ENCODE data around the gene SEMA7A. TPM values are rescaled to one million over a fixed set of nuclear protein-coding genes. Genes with fewer than 3 reads are reported as not detected.
"Not testable (repeated sequence)": the region's sequence is repeated elsewhere in the genome, so short reads cannot be mapped to it uniquely, and the experiment has no call there.

The SEMA7A gene
- total and polyA plus RNA-seq, 9 of the 15 experiments (the other 6 are each of a cell fraction or from before 2014, with no cell fraction given): 0.04 to 8.2 (median 5.4) TPM; not detected in 1

GRCh38 chr15:74460298-74460697 lies 26.5 kb upstream of the SEMA7A start (continued):
- TF ChIP-seq FOXP4 (CRISPR knock-in tag; IDR thresholded peaks at IDR 0.05; ENCODE audit: borderline replicate concordance) (no peak), PBX2 (CRISPR knock-in tag; IDR thresholded peaks at IDR 0.05; ENCODE audit: low read depth) (no peak), PBX2 (tag; conservative IDR thresholded peaks at IDR 0.05; ENCODE audit: low read depth) (0 out of 2 replicates have a peak, but pooled peaks have one; percentile 21)

GRCh38 chr15:74459798-74460197 lies 26.0 kb upstream of the SEMA7A start:
- POLR2A ChIA-PET; H3K9ac ChIP-seq (ENCODE audit: insufficient read depth in 1 of 2, low read depth in 2 of 2, low read length in 2 of 2); H3K9me1 ChIP-seq (ENCODE audit: control insufficient read depth, insufficient read depth, low read length); H2AFZ ChIP-seq (ENCODE audit: low read depth, low read length); FAIRE-seq; ATAC-seq; H3K27me3 ChIP-seq (ENCODE audit: control insufficient read depth in 2 of 2, insufficient read depth in 2 of 2, low read length in 2 of 2); in situ Hi-C loops (cut with MboI); H4K20me1 ChIP-seq (replicated peaks; ENCODE audit: control insufficient read depth, insufficient read depth, low read length); BruUV-seq (replicated peaks); H3K9me3 ChIP-seq (replicated peaks; ENCODE audit: control insufficient read depth, insufficient read depth, low read depth, low read length); H3K27ac ChIP-seq (ENCODE audit: extremely low read depth, low read depth, low read length); DNase-seq (ENCODE audit: extremely low read depth in 1 of 4, low spot score in 3 of 4); CTCF ChIA-PET (ENCODE audit: low intra/inter-chr PET ratio): not testable (repeated sequence)
- intact Hi-C loops (cut with micrococcal nuclease): loop anchor here (5.0 kb wide), 2 partner anchors 83 to 153 kb away; partner anchors contain the start of gene ARID3B
- peak overlapping the region; percentile 100 for H3K4me2 ChIP-seq (ENCODE audit: insufficient read depth, low read length)
- H3K36me3 ChIP-seq (ENCODE audit: control insufficient read depth, insufficient read depth, low read length): peaks cover 17% of the 10 kb centered on the region; the same call in 2 of the 3 replicates
- peaks cover 44% of the 10 kb centered on the region for H3K79me2 ChIP-seq (ENCODE audit: control insufficient read depth, insufficient read depth, low read length)
- peak overlapping the region; percentile 73 for H3K4me3 ChIP-seq
- WGBS (ENCODE audit: insufficient coverage, low coverage, missing lambda C conversion rate): 74% methylated on average over 9 of the region's 14 CpGs
- peaks cover 16 to 18% of the 10 kb centered on the region in 2 experiments; a peak in 4 of 5 replicates for H3K4me1 ChIP-seq (replicated peaks in 1 of 2; ENCODE audit: control insufficient read depth in 2 of 2, insufficient read depth in 2 of 2, low read length in 2 of 2)

All from K562 (cell line).